SU-DHL-6 (cell line): ENCODE results near the gene CCDC60.

ENCODE experiments used
- H2AFZ ChIP-seq: fragments of 200-600 bp; sonication (generic); 2 replicates; pipeline ENCODE4 v1.6.1; 2014; ENCODE audit warnings: low read depth, mild to moderate bottlenecking, moderate library complexity, mixed read lengths, antibody characterized with exemption, low read length; ENCODE audit not compliant: severe bottlenecking
- H3F3A ChIP-seq: fragments of 200-600 bp; shearing (Covaris generic); 2 replicates; pipeline ENCODE4 v1.6.0; 2016; ENCODE audit warnings: antibody characterized with exemption, mild to moderate bottlenecking; ENCODE audit not compliant: insufficient read depth
- H3K27ac ChIP-seq: fragments of 200-600 bp; sonication (generic); 2 replicates; pipeline ENCODE4 v1.5.1; 2016; ENCODE audit warnings: low read depth, mild to moderate bottlenecking, low read length, moderate library complexity, mixed read lengths
- H3K27me3 ChIP-seq: fragments of 200-600 bp; sonication (generic), shearing (Covaris generic); 2 replicates; pipeline ENCODE4 v1.6.0; 2014; ENCODE audit warnings: mild to moderate bottlenecking, low read length
- H3K36me3 ChIP-seq: fragments of 200-600 bp; sonication (generic); 2 replicates; pipeline ENCODE4 v1.6.1; 2014; ENCODE audit warnings: mild to moderate bottlenecking, low read length, mixed read lengths
- H3K4me2 ChIP-seq: fragments of 300-600, 200-600 bp; shearing (Covaris generic), sonication (generic); 2 replicates; pipeline ENCODE4 v1.6.0; 2014; ENCODE audit warnings: low read length, low read depth, mild to moderate bottlenecking; ENCODE audit not compliant: poor library complexity, severe bottlenecking
- H3K4me3 ChIP-seq: fragments of 200-600 bp; sonication (generic); 2 replicates; pipeline ENCODE4 v1.5.1; 2014; ENCODE audit warnings: antibody characterized with exemption, low read length, mild to moderate bottlenecking, mixed read lengths; ENCODE audit not compliant: insufficient read depth, poor library complexity, severe bottlenecking
- H3K79me2 ChIP-seq: fragments of 200-600 bp; sonication (generic); 2 replicates; pipeline ENCODE4 v1.6.1; 2014; ENCODE audit warnings: mild to moderate bottlenecking, low read length, moderate library complexity; ENCODE audit not compliant: insufficient read depth
- H3K9ac ChIP-seq: fragments of 200-600 bp; sonication (generic); 2 replicates; pipeline ENCODE4 v1.7.0; 2014; ENCODE audit warnings: mild to moderate bottlenecking, low read length
- H3K9me2 ChIP-seq: fragments of 200-600 bp; sonication (generic); replicated peaks from 2 replicates; pipeline ENCODE4 v1.6.1; 2014; ENCODE audit warnings: low read length; ENCODE audit not compliant: insufficient read depth
- H3K9me3 ChIP-seq: fragments of 200-600 bp; sonication (generic); 2 replicates; pipeline ENCODE4 v1.6.1; 2014; ENCODE audit warnings: low read length, mixed read lengths; ENCODE audit not compliant: insufficient read depth
- H4K20me1 ChIP-seq: fragments of 200-600 bp; sonication (generic); 2 replicates; pipeline ENCODE4 v1.6.1; 2014; ENCODE audit warnings: low read depth, mild to moderate bottlenecking, antibody characterized with exemption, low read length, moderate library complexity, mixed read lengths
- CTCF ChIP-seq: fragments of 200-600 bp; sonication (generic); IDR thresholded peaks from one replicate; pipeline ENCODE4 v1.5.1; 2017; ENCODE audit warnings: antibody characterized with exemption, mild to moderate bottlenecking, low read length, moderate library complexity; ENCODE audit not compliant: insufficient read depth, poor library complexity, severe bottlenecking
- EZH2phosphoT487 ChIP-seq: fragments of 200-600 bp; sonication (generic), shearing (Covaris generic); conservative IDR thresholded peaks from 2 replicates; pipeline ENCODE4 v1.6.1; 2018; ENCODE audit warnings: mild to moderate bottlenecking, antibody characterized with exemption, low read length, moderate library complexity, mixed read lengths

The CCDC60 gene

GRCh38 chr12:119576118-119576810 is 241.7 kb downstream of the CCDC60 start:
- Histone ChIP-seq H3K4me2 (no peak overlapping the region), H3K9ac (no peak overlapping the region), H3K9me2 (no peaks in the 10 kb centered on the region), H3K9me3 (no peaks in the 10 kb centered on the region), H3K27ac (no peak overlapping the region), H3K4me3 (no peak overlapping the region), H3F3A (no peaks in the 10 kb centered on the region), H3K79me2 (no peaks in the 10 kb centered on the region), H3K36me3 (no peaks in the 10 kb centered on the region), H4K20me1 (no peaks in the 10 kb centered on the region), H3K27me3 (no peaks in the 10 kb centered on the region), H2AFZ (no peak overlapping the region)
- TF ChIP-seq CTCF = no peak
- TF ChIP-seq EZH2phosphoT487 = no peak

DNA sequence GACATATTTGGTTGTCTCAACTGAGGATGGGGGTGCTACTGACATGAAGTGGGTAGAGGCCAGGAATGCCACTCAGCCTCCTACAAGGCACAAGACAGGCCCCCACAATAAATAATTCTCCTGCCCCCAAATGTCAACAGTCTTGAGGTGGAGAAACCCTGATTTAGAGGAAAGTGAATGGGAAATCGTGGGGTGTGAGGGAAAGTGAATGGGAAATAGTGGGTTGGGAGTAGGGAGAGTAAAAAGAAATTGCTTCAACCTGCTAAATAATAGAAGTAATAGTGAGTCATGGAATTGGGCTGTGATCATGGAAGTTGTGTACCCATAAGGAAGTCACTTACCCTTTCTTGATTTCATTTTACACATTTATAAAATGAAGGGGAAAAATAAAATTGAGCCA is 242.4 kb downstream of the CCDC60 start:
- no peak overlapping the region for H3K9ac ChIP-seq
- no peaks in the 10 kb centered on the region for H3F3A ChIP-seq
- H4K20me1 ChIP-seq = no peaks in the 10 kb centered on the region
- H3K9me3 ChIP-seq = no peaks in the 10 kb centered on the region
- TF ChIP-seq EZH2phosphoT487 (no peak), CTCF (no peak)
- H3K27me3 ChIP-seq = no peaks in the 10 kb centered on the region
- no peaks in the 10 kb centered on the region for H3K79me2 ChIP-seq
- no peaks in the 10 kb centered on the region for H3K36me3 ChIP-seq
- H3K4me3 ChIP-seq = no peak overlapping the region
- no peaks in the 10 kb centered on the region for H3K9me2 ChIP-seq
- no peak overlapping the region for H3K4me2 ChIP-seq
- no peak overlapping the region for H2AFZ ChIP-seq
- no peak overlapping the region for H3K27ac ChIP-seq

- Histone ChIP-seq H3F3A (no peaks in the 10 kb centered on the region), H3K27me3 (no peaks in the 10 kb centered on the region), H3K27ac (no peak overlapping the region), H3K9me2 (no peaks in the 10 kb centered on the region), H3K9me3 (no peaks in the 10 kb centered on the region), H3K9ac (no peak overlapping the region), H3K4me2 (no peak overlapping the region), H3K36me3 (no peaks in the 10 kb centered on the region), H3K4me3 (no peak overlapping the region), H2AFZ (no peak overlapping the region), H3K79me2 (no peaks in the 10 kb centered on the region), H4K20me1 (no peaks in the 10 kb centered on the region)
- no peak for TF ChIP-seq EZH2phosphoT487
- no peak for TF ChIP-seq CTCF
Measured at GRCh38 chr12:119578112-119578511, 243.6 kb downstream of the CCDC60 start.
